Activated B cell treated with CpG ODN at 0.5 μM for 24 hours (primary cell): ENCODE measurements around the gene WNT11. TPM values are rescaled to one million over a fixed set of nuclear protein-coding genes. Genes with fewer than 3 reads are reported as not detected.

ENCODE experiments used
- ATAC-seq: fragments of 200-7000 bp; cut with Tn5 transposase; one replicate; pipeline ENCODE4 v1.10.0; 2021; ENCODE audit warnings: low read depth, mild to moderate bottlenecking, moderate library complexity
- CTCF ChIA-PET: fragments of 350-600 bp; sonication (Branson Sonifier 250); formaldehyde crosslinking; loops from one replicate; lab custom pipeline; 2021; ENCODE audit warnings: antibody characterized with exemption; lab: Charles Lee
- POLR2A ChIA-PET: fragments of 350-600 bp; sonication (Branson Sonifier 250); formaldehyde crosslinking; loops from one replicate; lab custom pipeline; 2021; ENCODE audit warnings: antibody characterized with exemption; lab: Charles Lee
- DNase-seq: peaks from one replicate; pipeline ENCODE4 v3.0.0; 2022
- H3K27ac Mint-ChIP-seq: one replicate; pipeline ENCODE4 v1.8.0; 2020; ENCODE audit warnings: mixed read lengths
- H3K27me3 Mint-ChIP-seq: one replicate; pipeline ENCODE4 v1.8.0; 2021; ENCODE audit warnings: mixed read lengths
- H3K36me3 Mint-ChIP-seq: one replicate; pipeline ENCODE4 v1.8.0; 2021; ENCODE audit warnings: low read depth, mixed read lengths
- H3K4me1 Mint-ChIP-seq: one replicate; pipeline ENCODE4 v1.8.0; 2021; ENCODE audit warnings: mixed read lengths
- H3K4me3 Mint-ChIP-seq: one replicate; pipeline ENCODE4 v1.8.0; 2020; ENCODE audit warnings: mild to moderate bottlenecking, mixed read lengths
- H3K9me3 Mint-ChIP-seq: one replicate; pipeline ENCODE4 v1.8.0; 2020; ENCODE audit warnings: mixed read lengths
- intact Hi-C: fragments of 100-400 bp; cut with micrococcal nuclease; formaldehyde crosslinking; loops from one replicate; pipeline ENCODE4 v1.15.1; 2024
- total RNA-seq: library from RNA; stranded (reverse); gene quantifications from 2 replicates; pipeline ENCODE4 v1.2.3, GENCODE V29; 2022
- TF ChIP-seq, protein P1 (sequence below): fragments of 200-600 bp; IDR thresholded peaks from one replicate; pipeline ENCODE4 v1.8.0; 2022; ENCODE audit warnings: antibody characterized with exemption, mild to moderate bottlenecking

Gene WNT11
- total RNA-seq, 1 donor from 2014 or later = 0.16 TPM

DNA sequence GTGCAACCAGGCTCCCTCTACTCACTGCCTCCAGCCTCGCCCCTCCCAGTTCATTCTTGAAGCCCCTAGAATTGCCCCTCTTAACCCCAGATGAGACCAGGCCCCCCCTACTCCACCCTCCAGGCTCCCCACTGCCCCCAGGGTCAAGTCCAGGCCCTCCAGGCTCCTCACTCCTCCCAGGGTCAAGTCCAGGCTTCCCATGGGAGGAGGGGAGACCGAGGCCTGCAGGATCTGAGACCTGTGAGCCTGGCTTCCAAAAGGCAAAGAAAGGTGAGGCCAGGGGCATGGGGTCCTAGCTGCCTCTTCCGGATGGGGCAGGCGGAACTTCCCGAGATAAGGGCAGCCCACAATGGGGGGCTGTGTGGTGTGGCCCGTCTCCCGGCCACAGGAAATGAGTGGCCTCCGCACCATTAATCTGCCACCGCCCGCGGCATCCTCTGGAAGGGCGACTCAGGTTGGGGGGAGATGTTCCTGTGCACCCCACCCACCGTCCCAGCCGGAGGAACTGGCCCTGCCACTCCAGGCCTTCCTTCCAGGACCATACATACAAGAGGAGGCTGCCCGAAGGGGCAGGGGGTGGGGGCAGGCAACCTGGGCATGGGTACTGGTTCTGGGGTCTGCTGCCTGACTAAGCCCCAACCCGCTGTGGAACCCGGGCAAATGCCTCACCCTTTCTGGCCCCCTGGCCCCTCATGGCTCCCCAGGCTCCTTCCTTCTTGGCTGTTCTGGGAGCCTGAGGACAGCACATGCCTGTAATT lies 35.1 kb upstream of the WNT11 start:
- no peak overlapping the region for H3K27ac Mint-ChIP-seq
- intact Hi-C loops = no loop called here
- DNase-seq (no peak), ATAC-seq (no peak)
- TF ChIP-seq, protein P1, sequence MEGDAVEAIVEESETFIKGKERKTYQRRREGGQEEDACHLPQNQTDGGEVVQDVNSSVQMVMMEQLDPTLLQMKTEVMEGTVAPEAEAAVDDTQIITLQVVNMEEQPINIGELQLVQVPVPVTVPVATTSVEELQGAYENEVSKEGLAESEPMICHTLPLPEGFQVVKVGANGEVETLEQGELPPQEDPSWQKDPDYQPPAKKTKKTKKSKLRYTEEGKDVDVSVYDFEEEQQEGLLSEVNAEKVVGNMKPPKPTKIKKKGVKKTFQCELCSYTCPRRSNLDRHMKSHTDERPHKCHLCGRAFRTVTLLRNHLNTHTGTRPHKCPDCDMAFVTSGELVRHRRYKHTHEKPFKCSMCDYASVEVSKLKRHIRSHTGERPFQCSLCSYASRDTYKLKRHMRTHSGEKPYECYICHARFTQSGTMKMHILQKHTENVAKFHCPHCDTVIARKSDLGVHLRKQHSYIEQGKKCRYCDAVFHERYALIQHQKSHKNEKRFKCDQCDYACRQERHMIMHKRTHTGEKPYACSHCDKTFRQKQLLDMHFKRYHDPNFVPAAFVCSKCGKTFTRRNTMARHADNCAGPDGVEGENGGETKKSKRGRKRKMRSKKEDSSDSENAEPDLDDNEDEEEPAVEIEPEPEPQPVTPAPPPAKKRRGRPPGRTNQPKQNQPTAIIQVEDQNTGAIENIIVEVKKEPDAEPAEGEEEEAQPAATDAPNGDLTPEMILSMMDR = no peak
- H3K4me3 Mint-ChIP-seq = no peak overlapping the region
- peaks cover 2% of the 10 kb centered on the region for H3K4me1 Mint-ChIP-seq
- no peaks in the 10 kb centered on the region for H3K9me3 Mint-ChIP-seq
- ChIA-PET CTCF (no interaction called here), POLR2A (no interaction called here)
- H3K36me3 Mint-ChIP-seq = no peaks in the 10 kb centered on the region
- peaks cover 4% of the 10 kb centered on the region for H3K27me3 Mint-ChIP-seq

DNA sequence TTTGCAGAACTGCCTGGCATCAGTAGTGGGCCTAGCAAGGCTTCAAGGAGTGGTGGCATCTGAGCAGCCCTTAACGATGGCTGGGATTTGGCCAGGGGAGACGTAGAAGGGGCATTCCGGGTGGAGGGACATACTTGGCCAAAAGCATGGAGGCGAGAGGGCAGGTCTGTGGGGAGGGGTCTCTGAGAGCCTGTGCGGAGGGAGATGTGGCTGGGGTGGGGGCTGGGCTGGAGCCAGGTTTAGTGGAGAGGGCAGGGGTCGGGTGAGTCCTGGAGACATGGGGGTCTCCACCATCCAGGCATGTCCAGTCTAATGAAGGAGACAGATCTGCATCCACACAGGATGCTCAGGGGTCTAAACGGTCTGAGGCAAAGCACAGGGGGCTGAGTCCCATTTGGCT lies 34.4 kb upstream of the WNT11 start:
- Mint-ChIP-seq H3K27ac (no peak overlapping the region), H3K9me3 (no peaks in the 10 kb centered on the region), H3K4me3 (no peak overlapping the region), H3K36me3 (peaks cover 6% of the 10 kb centered on the region), H3K4me1 (peaks cover 8% of the 10 kb centered on the region), H3K27me3 (peaks cover 4% of the 10 kb centered on the region)
- intact Hi-C loops = no loop called here
- ATAC-seq (no peak), DNase-seq (no peak)
- TF ChIP-seq, protein P1 = no peak
- ChIA-PET CTCF (interaction anchor here (1.2 kb wide), 1 partner anchor 32 kb away, joined by 4 read pairs; no protein-coding TSS in a partner anchor), POLR2A (no interaction called here)

DNA sequence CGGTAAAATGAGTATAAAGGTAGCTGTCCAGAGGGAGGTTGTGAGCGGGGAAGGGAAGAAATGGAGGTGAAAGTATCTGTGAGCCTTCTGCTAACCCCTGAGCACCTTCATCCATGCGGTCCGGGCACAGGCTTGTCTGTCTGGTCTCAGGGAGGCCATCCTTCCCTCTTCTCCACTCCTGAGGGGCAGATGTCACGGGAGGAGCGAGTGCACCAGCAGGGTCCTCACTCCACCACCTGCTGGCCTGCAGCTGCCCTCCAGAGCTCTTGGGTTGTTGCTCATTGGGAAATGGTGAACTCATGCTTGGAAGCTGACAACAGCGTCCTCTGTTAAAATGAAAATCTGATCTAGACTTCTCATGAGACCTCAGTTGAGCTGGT lies 33.8 kb upstream of the WNT11 start:
- H3K27me3 Mint-ChIP-seq = peaks cover 10% of the 10 kb centered on the region
- CTCF ChIA-PET = interaction anchor here (1.2 kb wide), 1 partner anchor 31 kb away, joined by 4 read pairs; no protein-coding TSS in a partner anchor

DNA sequence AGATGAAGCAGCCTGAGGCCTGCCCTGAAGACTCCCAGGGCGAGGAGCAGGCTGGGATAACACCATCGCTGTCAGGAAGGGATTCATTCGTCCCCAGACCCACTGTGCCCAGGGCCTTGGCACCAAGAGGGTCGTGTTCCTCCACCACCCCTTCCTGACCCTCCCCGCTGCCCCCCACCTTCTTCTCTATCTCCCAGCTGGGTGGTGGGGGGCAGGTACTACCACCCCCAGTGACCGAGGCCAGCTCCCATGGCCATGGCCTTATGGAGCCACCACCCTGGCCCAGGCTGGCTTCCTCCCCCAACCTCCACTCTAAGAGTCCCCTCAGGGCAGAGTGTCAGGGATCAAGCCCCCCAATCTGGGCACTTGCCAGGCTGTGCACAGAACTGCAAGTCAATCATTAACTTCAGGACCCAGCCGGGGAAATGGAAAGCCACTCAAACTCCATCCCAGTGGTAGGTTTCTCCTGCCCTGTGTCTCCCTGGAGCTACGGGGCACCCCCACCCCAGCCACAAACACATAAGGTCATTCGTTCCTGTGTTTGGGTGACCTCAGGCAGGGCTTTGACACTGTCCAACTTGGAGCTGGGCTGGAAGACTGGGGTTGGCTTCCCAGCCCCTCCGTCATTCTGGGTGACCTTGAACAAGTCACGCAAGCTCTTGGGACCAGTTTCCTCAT lies 33.3 kb upstream of the WNT11 start:
- ChIA-PET POLR2A (interaction anchor here (0.6 to 0.7 kb wide), 2 partner anchors 27 to 103 kb away, joined by 3 to 8 read pairs; no protein-coding TSS in a partner anchor), CTCF (interaction anchor here (1.2 kb wide), 1 partner anchor 31 kb away, joined by 4 read pairs; no protein-coding TSS in a partner anchor)
- intact Hi-C loops = loop anchor here (5.0 to 10.0 kb wide), 2 partner anchors 345 to 842 kb away; partner anchors contain the start of gene RPS3
- DNase-seq (no peak), ATAC-seq (no peak)
- Mint-ChIP-seq H3K36me3 (peaks cover 14% of the 10 kb centered on the region), H3K4me3 (no peak overlapping the region), H3K27ac (no peak overlapping the region), H3K9me3 (no peaks in the 10 kb centered on the region), H3K27me3 (peaks cover 10% of the 10 kb centered on the region), H3K4me1 (peaks cover 15% of the 10 kb centered on the region)
- TF ChIP-seq, protein P1 = no peak

More for the DNA sequence above, 33.8 kb upstream of the WNT11 start:
- ATAC-seq (no peak), DNase-seq (no peak)
- Mint-ChIP-seq H3K36me3 (peaks cover 12% of the 10 kb centered on the region), H3K27ac (no peak overlapping the region), H3K9me3 (no peaks in the 10 kb centered on the region), H3K4me1 (peaks cover 14% of the 10 kb centered on the region), H3K4me3 (no peak overlapping the region)
- POLR2A ChIA-PET = no interaction called here
- intact Hi-C loops = no loop called here
- TF ChIP-seq, protein P1 = no peak

DNA sequence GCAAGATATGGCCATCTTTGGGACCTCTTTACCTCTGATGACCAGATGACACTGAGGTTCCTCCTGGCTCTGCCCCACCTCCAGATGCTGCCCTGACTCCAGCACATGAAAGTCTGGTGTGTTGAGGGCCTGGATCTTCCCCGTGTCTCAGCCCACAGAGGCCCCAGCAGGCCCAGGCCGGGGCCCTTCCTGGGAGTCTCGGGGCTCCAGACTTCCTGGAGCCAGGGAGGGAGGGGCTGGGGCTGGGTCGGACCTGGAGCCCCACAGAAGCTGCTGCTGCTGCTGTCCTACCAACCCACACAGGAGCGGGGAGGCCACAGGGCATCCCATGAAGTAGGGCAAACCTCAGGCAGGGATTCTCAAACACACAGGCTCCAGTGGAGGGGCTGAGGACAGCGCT lies 32.2 kb upstream of the WNT11 start:
- ChIA-PET CTCF (no interaction called here), POLR2A (no interaction called here)
- no peaks in the 10 kb centered on the region for H3K9me3 Mint-ChIP-seq
- DNase-seq (no peak), ATAC-seq (no peak)
- H3K4me1 Mint-ChIP-seq = peaks cover 25% of the 10 kb centered on the region
- TF ChIP-seq, protein P1 = no peak
- intact Hi-C loops = loop anchor here (5.0 to 10.0 kb wide), 2 partner anchors 344 to 841 kb away; partner anchors contain the start of gene RPS3
- no peak overlapping the region for H3K27ac Mint-ChIP-seq
- H3K36me3 Mint-ChIP-seq = peaks cover 14% of the 10 kb centered on the region
- H3K27me3 Mint-ChIP-seq = peaks cover 10% of the 10 kb centered on the region
- no peak overlapping the region for H3K4me3 Mint-ChIP-seq
